Neural crest cell (in vitro differentiated cells): ENCODE results near the gene TMPRSS12. TPM values are rescaled to one million over a fixed set of nuclear protein-coding genes. Genes with fewer than 3 reads are reported as not detected.
A peak's percentile ranks its signal among the peaks of the same experiment; 100 is the strongest.
"Not testable (repeated sequence)": the region's sequence is repeated elsewhere in the genome, so short reads cannot be mapped to it uniquely, and the experiment has no call there.

Experiments
- DNase-seq: peaks from one replicate; pipeline ENCODE4 v3.0.0; 2021; ENCODE audit warnings: low read depth, mixed read lengths, low spot score
- H3K27ac Mint-ChIP-seq: one replicate; pipeline ENCODE4 v1.8.0; 2021; ENCODE audit warnings: mild to moderate bottlenecking, mixed read lengths; ENCODE audit not compliant: unreplicated experiment
- H3K27me3 Mint-ChIP-seq: 2 replicates; pipeline ENCODE4 v1.8.0; 2021; ENCODE audit warnings: low read depth, mild to moderate bottlenecking, mixed read lengths
- H3K36me3 Mint-ChIP-seq: 2 replicates; pipeline ENCODE4 v1.8.0; 2021; ENCODE audit warnings: low read depth, mild to moderate bottlenecking, mixed read lengths
- H3K4me1 Mint-ChIP-seq: 2 replicates; pipeline ENCODE4 v1.8.0; 2021; ENCODE audit warnings: mixed read lengths
- H3K4me3 Mint-ChIP-seq: one replicate; pipeline ENCODE4 v1.8.0; 2021; ENCODE audit warnings: mild to moderate bottlenecking, mixed read lengths
- H3K9me3 Mint-ChIP-seq: 2 replicates; pipeline ENCODE4 v1.8.0; 2021; ENCODE audit warnings: mixed read lengths
- total RNA-seq: library from RNA; stranded (reverse); gene quantifications from 2 replicates; pipeline ENCODE4 v1.2.1, GENCODE V29; 2021
- TF ChIP-seq, protein P1 (sequence below): fragments of 200-600 bp; sonication (generic); conservative IDR thresholded peaks from 2 replicates; pipeline ENCODE4 v1.5.0; 2021; ENCODE audit warnings: antibody characterized with exemption, mild to moderate bottlenecking

The TMPRSS12 gene
- total RNA-seq, 1 donor from 2014 or later = not detected

DNA sequence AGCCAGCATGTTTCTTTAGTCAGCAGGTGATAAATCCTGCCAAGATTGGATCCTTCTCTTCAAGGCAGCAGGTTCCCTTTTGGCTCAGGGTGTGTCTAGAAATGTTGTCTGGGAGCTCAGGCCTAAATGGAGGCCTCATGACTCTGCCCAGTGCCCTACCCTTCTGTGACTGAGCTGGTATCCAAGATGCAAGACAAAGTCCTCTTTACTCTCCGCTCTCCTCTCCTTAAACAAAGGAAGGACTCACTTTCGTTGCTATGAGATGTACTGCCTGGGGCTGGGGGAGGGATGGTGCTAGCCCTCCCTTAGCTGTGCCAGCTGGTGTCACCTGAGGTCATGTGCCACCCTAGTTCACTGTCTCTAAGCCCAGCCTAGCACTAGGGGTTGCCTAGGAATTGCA, 13.8 kb upstream of the TMPRSS12 start:
- Mint-ChIP-seq H3K36me3 (peaks cover 11% of the 10 kb centered on the region), H3K4me3 (no peak overlapping the region), H3K9me3 (peaks cover 15% of the 10 kb centered on the region), H3K4me1 (peaks cover 10% of the 10 kb centered on the region), H3K27ac (peak overlapping the region; percentile 64), H3K27me3 (no peaks in the 10 kb centered on the region)
- TF ChIP-seq, protein P1, sequence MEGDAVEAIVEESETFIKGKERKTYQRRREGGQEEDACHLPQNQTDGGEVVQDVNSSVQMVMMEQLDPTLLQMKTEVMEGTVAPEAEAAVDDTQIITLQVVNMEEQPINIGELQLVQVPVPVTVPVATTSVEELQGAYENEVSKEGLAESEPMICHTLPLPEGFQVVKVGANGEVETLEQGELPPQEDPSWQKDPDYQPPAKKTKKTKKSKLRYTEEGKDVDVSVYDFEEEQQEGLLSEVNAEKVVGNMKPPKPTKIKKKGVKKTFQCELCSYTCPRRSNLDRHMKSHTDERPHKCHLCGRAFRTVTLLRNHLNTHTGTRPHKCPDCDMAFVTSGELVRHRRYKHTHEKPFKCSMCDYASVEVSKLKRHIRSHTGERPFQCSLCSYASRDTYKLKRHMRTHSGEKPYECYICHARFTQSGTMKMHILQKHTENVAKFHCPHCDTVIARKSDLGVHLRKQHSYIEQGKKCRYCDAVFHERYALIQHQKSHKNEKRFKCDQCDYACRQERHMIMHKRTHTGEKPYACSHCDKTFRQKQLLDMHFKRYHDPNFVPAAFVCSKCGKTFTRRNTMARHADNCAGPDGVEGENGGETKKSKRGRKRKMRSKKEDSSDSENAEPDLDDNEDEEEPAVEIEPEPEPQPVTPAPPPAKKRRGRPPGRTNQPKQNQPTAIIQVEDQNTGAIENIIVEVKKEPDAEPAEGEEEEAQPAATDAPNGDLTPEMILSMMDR = no peak
- no peak for DNase-seq

DNA sequence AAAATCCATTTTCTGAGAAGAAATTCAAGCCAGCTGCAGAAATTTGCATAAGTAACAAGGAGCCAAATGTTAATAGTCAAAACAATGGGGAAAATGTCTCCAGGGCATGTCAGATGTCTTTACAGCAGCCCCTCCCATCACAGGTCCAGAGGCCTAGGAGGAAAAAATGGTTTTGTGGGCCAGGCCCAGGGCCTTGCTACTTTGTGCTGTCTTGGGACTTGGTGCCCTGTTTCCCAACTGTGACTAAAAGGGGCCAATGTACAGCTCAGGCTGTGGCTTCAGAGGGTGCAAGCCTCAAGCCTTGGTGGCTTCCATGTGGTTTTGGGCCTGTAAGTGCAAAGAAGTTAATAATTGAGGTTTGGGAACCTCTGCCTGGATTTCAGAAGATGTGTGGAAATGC, 8.9 kb upstream of the TMPRSS12 start:
- peaks cover 24% of the 10 kb centered on the region for H3K9me3 Mint-ChIP-seq
- not testable (repeated sequence) for DNase-seq, H3K27me3 Mint-ChIP-seq, H3K27ac Mint-ChIP-seq, H3K4me3 Mint-ChIP-seq, H3K4me1 Mint-ChIP-seq
- peaks cover 14% of the 10 kb centered on the region for H3K36me3 Mint-ChIP-seq

DNA sequence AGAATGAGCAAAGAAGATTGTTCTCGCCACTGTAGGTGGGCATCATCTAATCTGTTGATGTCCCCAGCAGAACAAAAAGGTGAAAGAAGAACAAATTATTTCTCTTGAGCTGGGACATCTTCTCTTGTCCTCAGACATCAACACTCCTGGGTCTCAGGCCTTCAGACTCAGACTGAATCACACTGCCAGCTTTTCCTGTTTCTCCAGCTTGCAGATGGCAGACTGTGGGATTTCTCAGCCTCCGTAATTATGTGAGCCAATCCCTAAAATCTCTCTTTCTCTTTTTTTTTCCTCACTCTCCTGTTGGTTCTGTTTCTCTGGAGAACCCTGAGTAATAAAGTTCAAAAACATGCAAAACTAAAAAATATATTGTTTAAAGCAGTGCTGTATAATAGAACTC, 3.7 kb upstream of the TMPRSS12 start:
- H3K9me3 Mint-ChIP-seq = peaks cover 23% of the 10 kb centered on the region
- TF ChIP-seq, protein P1 = no peak
- H3K36me3 Mint-ChIP-seq = peaks cover 6% of the 10 kb centered on the region
- no peak for DNase-seq
- H3K4me3 Mint-ChIP-seq = no peak overlapping the region
- no peaks in the 10 kb centered on the region for H3K27me3 Mint-ChIP-seq
- no peaks in the 10 kb centered on the region for H3K4me1 Mint-ChIP-seq
- no peak overlapping the region for H3K27ac Mint-ChIP-seq

DNA sequence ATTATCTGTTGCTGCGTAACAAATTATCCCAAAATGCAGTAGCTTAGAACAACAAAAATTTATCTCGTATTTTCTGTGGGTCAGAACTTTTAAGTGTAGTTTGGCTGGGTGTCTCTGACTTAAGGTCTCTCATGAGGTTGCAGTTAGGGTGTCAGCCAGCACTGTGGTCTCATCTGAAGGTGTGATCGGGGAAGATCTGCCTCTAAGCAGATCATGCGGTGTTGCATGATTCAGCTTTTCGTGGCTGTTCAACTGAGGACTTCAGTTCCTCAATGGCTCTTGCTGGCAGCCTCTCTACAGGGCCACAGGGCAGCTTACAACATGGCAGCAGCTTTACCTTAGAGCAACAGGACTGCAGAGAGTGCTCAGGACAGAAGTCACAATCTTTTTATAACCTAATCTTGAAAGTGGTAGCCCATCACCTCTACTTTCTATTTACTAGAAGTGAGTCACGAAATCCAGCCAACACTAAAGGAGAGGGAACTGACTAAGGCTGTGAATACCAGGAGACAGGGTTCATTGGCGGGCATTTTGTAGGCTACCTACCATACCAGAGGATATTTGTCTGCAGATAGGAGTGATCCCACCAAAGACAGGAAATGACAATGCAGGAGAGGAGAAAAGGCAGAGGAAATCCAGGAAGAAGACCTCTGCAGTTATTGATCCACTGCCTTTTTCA, 1.8 kb upstream of the TMPRSS12 start:
- Mint-ChIP-seq H3K4me1 (no peaks in the 10 kb centered on the region), H3K4me3 (no peak overlapping the region), H3K36me3 (peaks cover 3% of the 10 kb centered on the region), H3K9me3 (peaks cover 15% of the 10 kb centered on the region), H3K27ac (no peak overlapping the region), H3K27me3 (no peaks in the 10 kb centered on the region)
- DNase-seq = no peak
- TF ChIP-seq, protein P1 = no peak

DNA sequence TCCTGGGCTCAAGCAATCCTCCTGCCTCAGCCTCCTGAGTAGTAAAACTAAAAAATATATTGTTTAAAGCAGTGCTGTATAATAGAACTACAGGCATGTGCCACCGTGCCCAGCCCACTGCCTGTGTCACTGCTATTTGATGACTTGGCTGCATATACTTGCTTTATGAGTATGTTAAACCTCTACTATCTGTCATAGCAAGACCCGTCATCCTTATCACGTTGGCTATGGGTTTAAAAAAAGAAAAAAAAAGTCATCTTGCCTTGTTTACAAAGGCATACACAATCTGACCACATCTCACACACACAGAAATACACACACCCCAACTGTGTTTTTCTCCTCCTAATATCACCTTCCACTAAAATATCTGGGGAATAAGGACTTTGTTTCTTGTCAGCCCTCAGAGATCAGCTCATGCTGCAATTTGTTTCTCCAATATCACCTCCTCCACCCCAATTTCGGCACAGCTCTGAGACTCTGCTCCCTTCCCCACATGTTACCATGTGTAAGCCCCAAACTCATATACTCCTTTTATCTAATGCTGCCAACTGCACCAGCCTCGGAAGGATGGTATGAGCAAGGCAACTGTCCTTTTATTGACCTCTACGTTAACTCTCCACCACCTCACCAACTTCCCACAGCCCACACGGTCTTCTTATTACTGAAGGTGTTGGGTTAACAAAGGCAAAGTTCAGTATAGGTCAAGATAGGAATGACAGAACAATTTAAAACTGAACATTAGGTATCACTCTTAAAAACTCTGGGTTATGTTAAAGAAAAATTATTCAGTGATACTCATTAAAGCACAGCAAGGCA, 802 bp upstream of the TMPRSS12 start:
- no peaks in the 10 kb centered on the region for H3K4me1 Mint-ChIP-seq
- peak overlapping the region; percentile 52 for H3K27ac Mint-ChIP-seq
- peaks cover 3% of the 10 kb centered on the region for H3K36me3 Mint-ChIP-seq
- H3K27me3 Mint-ChIP-seq = no peaks in the 10 kb centered on the region
- H3K4me3 Mint-ChIP-seq = no peak overlapping the region
- peaks cover 15% of the 10 kb centered on the region for H3K9me3 Mint-ChIP-seq
- DNase-seq = no peak
- TF ChIP-seq, protein P1 = no peak
